ENCODE data around the gene TBC1D5.

DNA sequence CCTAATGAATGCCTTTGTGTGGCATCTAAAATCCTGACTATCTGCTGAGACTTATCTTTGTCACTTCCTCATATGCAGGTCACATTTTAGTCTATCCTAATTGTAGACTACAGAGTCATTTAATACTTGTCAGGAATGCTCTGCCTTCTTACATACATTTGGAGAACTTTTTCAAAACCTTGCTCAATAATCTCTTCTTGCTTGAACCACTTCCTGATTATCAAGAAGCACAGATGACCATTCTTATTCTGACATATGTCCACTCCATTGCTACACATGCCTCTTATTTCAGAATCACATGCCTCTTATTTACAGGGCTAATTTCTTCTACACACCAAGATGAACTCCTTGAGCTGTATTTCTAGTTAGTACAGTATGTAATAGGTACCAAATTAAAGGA, 400.3 kb downstream of the TBC1D5 start:
- TF ChIP-seq, protein P1, sequence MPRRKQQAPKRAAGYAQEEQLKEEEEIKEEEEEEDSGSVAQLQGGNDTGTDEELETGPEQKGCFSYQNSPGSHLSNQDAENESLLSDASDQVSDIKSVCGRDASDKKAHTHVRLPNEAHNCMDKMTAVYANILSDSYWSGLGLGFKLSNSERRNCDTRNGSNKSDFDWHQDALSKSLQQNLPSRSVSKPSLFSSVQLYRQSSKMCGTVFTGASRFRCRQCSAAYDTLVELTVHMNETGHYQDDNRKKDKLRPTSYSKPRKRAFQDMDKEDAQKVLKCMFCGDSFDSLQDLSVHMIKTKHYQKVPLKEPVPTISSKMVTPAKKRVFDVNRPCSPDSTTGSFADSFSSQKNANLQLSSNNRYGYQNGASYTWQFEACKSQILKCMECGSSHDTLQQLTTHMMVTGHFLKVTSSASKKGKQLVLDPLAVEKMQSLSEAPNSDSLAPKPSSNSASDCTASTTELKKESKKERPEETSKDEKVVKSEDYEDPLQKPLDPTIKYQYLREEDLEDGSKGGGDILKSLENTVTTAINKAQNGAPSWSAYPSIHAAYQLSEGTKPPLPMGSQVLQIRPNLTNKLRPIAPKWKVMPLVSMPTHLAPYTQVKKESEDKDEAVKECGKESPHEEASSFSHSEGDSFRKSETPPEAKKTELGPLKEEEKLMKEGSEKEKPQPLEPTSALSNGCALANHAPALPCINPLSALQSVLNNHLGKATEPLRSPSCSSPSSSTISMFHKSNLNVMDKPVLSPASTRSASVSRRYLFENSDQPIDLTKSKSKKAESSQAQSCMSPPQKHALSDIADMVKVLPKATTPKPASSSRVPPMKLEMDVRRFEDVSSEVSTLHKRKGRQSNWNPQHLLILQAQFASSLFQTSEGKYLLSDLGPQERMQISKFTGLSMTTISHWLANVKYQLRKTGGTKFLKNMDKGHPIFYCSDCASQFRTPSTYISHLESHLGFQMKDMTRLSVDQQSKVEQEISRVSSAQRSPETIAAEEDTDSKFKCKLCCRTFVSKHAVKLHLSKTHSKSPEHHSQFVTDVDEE (CRISPR knock-in tag; IDR thresholded peaks at IDR 0.05): no peak
- TF ChIP-seq CSDC2 (CRISPR knock-in tag; IDR thresholded peaks at IDR 0.05) (no peak), GLIS3 (CRISPR knock-in tag; IDR thresholded peaks at IDR 0.05) (no peak)
- TF ChIP-seq, protein P2, sequence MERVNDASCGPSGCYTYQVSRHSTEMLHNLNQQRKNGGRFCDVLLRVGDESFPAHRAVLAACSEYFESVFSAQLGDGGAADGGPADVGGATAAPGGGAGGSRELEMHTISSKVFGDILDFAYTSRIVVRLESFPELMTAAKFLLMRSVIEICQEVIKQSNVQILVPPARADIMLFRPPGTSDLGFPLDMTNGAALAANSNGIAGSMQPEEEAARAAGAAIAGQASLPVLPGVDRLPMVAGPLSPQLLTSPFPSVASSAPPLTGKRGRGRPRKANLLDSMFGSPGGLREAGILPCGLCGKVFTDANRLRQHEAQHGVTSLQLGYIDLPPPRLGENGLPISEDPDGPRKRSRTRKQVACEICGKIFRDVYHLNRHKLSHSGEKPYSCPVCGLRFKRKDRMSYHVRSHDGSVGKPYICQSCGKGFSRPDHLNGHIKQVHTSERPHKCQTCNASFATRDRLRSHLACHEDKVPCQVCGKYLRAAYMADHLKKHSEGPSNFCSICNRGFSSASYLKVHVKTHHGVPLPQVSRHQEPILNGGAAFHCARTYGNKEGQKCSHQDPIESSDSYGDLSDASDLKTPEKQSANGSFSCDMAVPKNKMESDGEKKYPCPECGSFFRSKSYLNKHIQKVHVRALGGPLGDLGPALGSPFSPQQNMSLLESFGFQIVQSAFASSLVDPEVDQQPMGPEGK (CRISPR knock-in tag; IDR thresholded peaks at IDR 0.05; ENCODE audit: borderline replicate concordance): no peak

Measured in SK-N-SH treated with all-trans-retinoic acid at 6 μM for 48 hours (cell line).